NCI-H187 (cell line): Measurements from ENCODE around the gene CACNA1A.
"Not testable (repeated sequence)": the region's sequence is repeated elsewhere in the genome, so short reads cannot be mapped to it uniquely, and the experiment has no call there.

ENCODE experiments used
- DNase-seq, 2 experiments: peaks; one replicate each; lab custom pipeline; 2025; lab: John Stamatoyannopoulos, UW

CACNA1A gene

GRCh38 chr19:13363954-13364353, 142.3 kb downstream of the CACNA1A start:
- DNase-seq, result no peak

GRCh38 chr19:13363245-13363644, 143.0 kb downstream of the CACNA1A start:
- no peak for DNase-seq

GRCh38 chr19:13362668-13363067, 143.6 kb downstream of the CACNA1A start:
- no peak for DNase-seq

GRCh38 chr19:13361726-13362125, 144.6 kb downstream of the CACNA1A start:
- DNase-seq, result not testable (repeated sequence)

- DNase-seq, result no peak
Observed at GRCh38 chr19:13356686-13357280, 149.5 kb downstream of the CACNA1A start.

- DNase-seq, result no peak
Observed at GRCh38 chr19:13356185-13356584, 150.1 kb downstream of the CACNA1A start.

- DNase-seq, result no peak
Observed at GRCh38 chr19:13355356-13355755, 150.9 kb downstream of the CACNA1A start.

- no peak for DNase-seq
Observed at GRCh38 chr19:13353625-13354024, 152.7 kb downstream of the CACNA1A start.

- no peak for DNase-seq
Observed at GRCh38 chr19:13350759-13351158, 155.5 kb downstream of the CACNA1A start.

- no peak for DNase-seq
Observed at GRCh38 chr19:13350072-13350471, 156.2 kb downstream of the CACNA1A start.

GRCh38 chr19:13347367-13347766, 158.9 kb downstream of the CACNA1A start:
- DNase-seq, result no peak

- DNase-seq, result no peak
Observed at GRCh38 chr19:13343514-13343913, 162.8 kb downstream of the CACNA1A start.

- DNase-seq, result no peak
Observed at GRCh38 chr19:13342672-13343071, 163.6 kb downstream of the CACNA1A start.

GRCh38 chr19:13339869-13340268, 166.4 kb downstream of the CACNA1A start:
- no peak for DNase-seq

- DNase-seq, result no peak
Observed at GRCh38 chr19:13337181-13337580, 169.1 kb downstream of the CACNA1A start.

GRCh38 chr19:13334801-13335481, 171.3 kb downstream of the CACNA1A start:
- DNase-seq, result no peak

GRCh38 chr19:13330285-13330684, 176.0 kb downstream of the CACNA1A start:
- no peak for DNase-seq

- no peak for DNase-seq
Observed at GRCh38 chr19:13329766-13330165, 176.5 kb downstream of the CACNA1A start.

- DNase-seq, result no peak
Observed at GRCh38 chr19:13328241-13328640, 178.0 kb downstream of the CACNA1A start.

- no peak for DNase-seq
Observed at GRCh38 chr19:13319526-13319925, 186.8 kb downstream of the CACNA1A start.

GRCh38 chr19:13318190-13318589, 188.1 kb downstream of the CACNA1A start:
- no peak for DNase-seq

GRCh38 chr19:13315495-13315894, 190.8 kb downstream of the CACNA1A start:
- no peak for DNase-seq

- DNase-seq, result no peak
Observed at GRCh38 chr19:13314761-13315160, 191.5 kb downstream of the CACNA1A start.

GRCh38 chr19:13313875-13314274, 192.4 kb downstream of the CACNA1A start:
- no peak for DNase-seq
